Spleen (tissue), 11 donors: ENCODE results near the gene PNKD. TPM values are rescaled to one million over a fixed set of nuclear protein-coding genes. Genes with fewer than 3 reads are reported as not detected.

Source experiments
- DNase-seq: peaks from one replicate; pipeline ENCODE4 v3.0.0-alpha.2; 2020
- H3K27ac ChIP-seq, 8 donors: fragments of 200-600 bp; sonication (generic) in 7 of 8; 1 replicate in 4 of 8; 2 replicates in 4 of 8; pipeline versions ENCODE4 v1.5.0 to v1.8.0; 2016 to 2021; ENCODE audit warnings: inconsistent platforms in 4 of 8, mild to moderate bottlenecking in 4 of 8, moderate library complexity in 1 of 8
- H3K27me3 ChIP-seq, 7 donors: fragments of 200-600 bp; sonication (generic) in 6 of 7; replicated peaks in 1 of 7; 1 replicate in 4 of 7; 2 replicates in 3 of 7; pipeline versions ENCODE4 v1.5.0 to v1.8.0; 2016 to 2021; ENCODE audit warnings: inconsistent platforms in 3 of 7, mild to moderate bottlenecking in 1 of 7
- H3K36me3 ChIP-seq, 6 donors: fragments of 200-600 bp; sonication (generic) in 5 of 6; 1 replicate in 4 of 6; 2 replicates in 2 of 6; pipeline versions ENCODE4 v1.5.0 to v1.8.0; 2016 to 2021; ENCODE audit warnings: inconsistent platforms in 2 of 6
- H3K4me1 ChIP-seq, 6 donors: fragments of 200-600 bp; sonication (generic) in 5 of 6; 1 replicate in 3 of 6; 2 replicates in 3 of 6; pipeline versions ENCODE4 v1.5.0 to v1.8.0; 2016 to 2021; ENCODE audit warnings: inconsistent platforms in 3 of 6
- H3K4me3 ChIP-seq, 8 donors: fragments of 200-600 bp; sonication (generic) in 7 of 8; 1 replicate in 4 of 8; 2 replicates in 4 of 8; pipeline versions ENCODE4 v1.5.0 to v1.8.0; 2016 to 2021; ENCODE audit warnings: inconsistent platforms in 4 of 8, mild to moderate bottlenecking in 4 of 8, moderate library complexity in 2 of 8
- H3K9me3 ChIP-seq, 8 donors: fragments of 200-600 bp; sonication (generic) in 7 of 8; 1 replicate in 4 of 8; 2 replicates in 4 of 8; pipeline versions ENCODE4 v1.5.0 to v1.8.0; 2016 to 2021; ENCODE audit warnings: inconsistent platforms in 4 of 8
- POLR2A ChIP-seq, 3 donors: fragments of 450-650 bp; IDR thresholded peaks; one replicate each; pipeline ENCODE4 v1.5.1; 2017; ENCODE audit warnings: antibody characterized with exemption in 3 of 3, mild to moderate bottlenecking in 1 of 3
- POLR2AphosphoS5 ChIP-seq, 3 donors: sonication (generic); formaldehyde crosslinking; IDR thresholded peaks; one replicate each; pipeline ENCODE4 v1.5.1; 2017; ENCODE audit warnings: antibody characterized with exemption in 3 of 3
- WGBS, 5 donors: extraction: QIAGEN DNeasy Blood & Tissue Kit in 3 of 5; methylation state at CpG; one replicate each; pipeline versions ENCODE4 v1.1.5 to v1.1.7; 2013 to 2018; 5-methylcytosine and 5-hydroxymethylcytosine counted together
- intact Hi-C: fragments of 100-400 bp; cut with DNase I; formaldehyde crosslinking; loops from one replicate; pipeline ENCODE4 v1.15.0; 2023; ENCODE audit warnings: low total_unique reads
- polyA plus RNA-seq, 3 donors: library from polyadenylated mRNA; stranded (reverse); fragments of 200-250 nt; gene quantifications; one replicate each; pipeline ENCODE4 v1.2.1, GENCODE V29; 2013
- total RNA-seq, 7 donors: library from RNA; depleted of rRNA in 3 of 7; stranded (reverse); fragments of >200 nt in 3 of 7; fragmentation: NEBNext Ultra II Directional in 4 of 7; extraction: Animal tissue kit (Norgen Biotek cat#: 25700) in 4 of 7; gene quantifications; one replicate each; pipeline versions ENCODE4 v1.1.0 to v1.2.1, GENCODE V29; 2016 to 2021
- TF ChIP-seq, protein P1 (sequence below), 11 experiments: fragments of 200-600 bp in 7 of 11; fragments of 450-650 bp in 4 of 11; sonication (generic) in 4 of 11; IDR thresholded peaks in 8 of 11; conservative IDR thresholded peaks in 3 of 11; 1 replicate in 7 of 11; 2 replicates in 4 of 11; pipeline versions ENCODE4 v1.4.0 to v1.8.0; 2016 to 2021; ENCODE audit warnings: antibody characterized with exemption in 11 of 11, inconsistent platforms in 4 of 11, mild to moderate bottlenecking in 1 of 11
- donor health status: healthy with polysubstance abuse.
- donor health status: DM: no; HTN: no; CAD: no; lungs with moderate emphysema.
- donor health status: DM: no; HTN: no; CAD: no.
- donor health status: Bipolar disorder and iron deficiency.
- donor health status: healthy.
- donor health status: DM: no; HTN: no; CAD: no.
- donor health status: DM: yes; HTN: yes; CAD: no.

PNKD gene
- total and polyA plus RNA-seq, 10 donors = 41.4 to 92.1 (median 49.4) TPM

DNA sequence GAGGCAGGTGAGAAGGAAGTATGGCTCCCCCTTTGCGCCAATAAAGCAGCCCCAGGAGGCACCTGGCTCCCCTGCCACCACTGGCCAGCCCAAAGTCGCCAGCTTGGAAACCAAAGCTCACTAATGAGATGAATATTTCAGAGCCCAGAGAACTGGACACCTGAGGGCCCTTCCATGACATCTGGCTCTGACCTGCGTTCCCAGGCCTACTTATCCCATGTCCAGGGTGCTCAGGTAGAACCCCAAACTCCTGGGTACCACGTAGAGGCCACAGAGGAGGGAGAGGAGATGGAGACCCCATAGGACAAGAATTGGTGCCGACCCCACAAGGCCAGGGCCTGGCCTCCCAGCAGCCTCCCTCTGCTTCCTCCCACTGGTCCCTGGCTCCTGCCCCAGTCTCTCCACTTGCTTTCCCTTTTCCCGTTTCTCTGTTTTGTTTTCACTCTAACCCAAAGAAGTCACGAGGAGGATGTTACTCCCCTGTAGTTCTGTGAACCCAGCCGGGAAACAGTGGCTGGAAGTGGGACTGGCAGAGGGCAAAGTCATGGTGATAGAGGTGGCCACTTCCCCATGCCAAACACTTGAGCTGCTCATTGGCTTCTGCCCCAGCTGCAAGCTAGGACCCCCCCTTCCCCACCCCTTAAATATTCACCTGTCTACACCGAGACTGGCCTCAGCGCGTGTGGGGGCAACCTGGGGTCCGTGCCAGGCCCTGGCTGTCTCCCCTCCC lies 21.2 kb downstream of the PNKD start:
- no peaks in the 10 kb centered on the region for H3K36me3 ChIP-seq
- DNase-seq = peak; percentile 81
- TF ChIP-seq, protein P1, sequence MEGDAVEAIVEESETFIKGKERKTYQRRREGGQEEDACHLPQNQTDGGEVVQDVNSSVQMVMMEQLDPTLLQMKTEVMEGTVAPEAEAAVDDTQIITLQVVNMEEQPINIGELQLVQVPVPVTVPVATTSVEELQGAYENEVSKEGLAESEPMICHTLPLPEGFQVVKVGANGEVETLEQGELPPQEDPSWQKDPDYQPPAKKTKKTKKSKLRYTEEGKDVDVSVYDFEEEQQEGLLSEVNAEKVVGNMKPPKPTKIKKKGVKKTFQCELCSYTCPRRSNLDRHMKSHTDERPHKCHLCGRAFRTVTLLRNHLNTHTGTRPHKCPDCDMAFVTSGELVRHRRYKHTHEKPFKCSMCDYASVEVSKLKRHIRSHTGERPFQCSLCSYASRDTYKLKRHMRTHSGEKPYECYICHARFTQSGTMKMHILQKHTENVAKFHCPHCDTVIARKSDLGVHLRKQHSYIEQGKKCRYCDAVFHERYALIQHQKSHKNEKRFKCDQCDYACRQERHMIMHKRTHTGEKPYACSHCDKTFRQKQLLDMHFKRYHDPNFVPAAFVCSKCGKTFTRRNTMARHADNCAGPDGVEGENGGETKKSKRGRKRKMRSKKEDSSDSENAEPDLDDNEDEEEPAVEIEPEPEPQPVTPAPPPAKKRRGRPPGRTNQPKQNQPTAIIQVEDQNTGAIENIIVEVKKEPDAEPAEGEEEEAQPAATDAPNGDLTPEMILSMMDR (IDR thresholded peaks at IDR 0.05 in 8 of 11, conservative IDR thresholded peaks at IDR 0.05 in 3 of 11) = no peak
- TF ChIP-seq POLR2AphosphoS5 (IDR thresholded peaks at IDR 0.05) = peak in 1 of 3 donors; percentile 52
- peak overlapping the region; percentile 48 to 92 (median 70) for H3K4me3 ChIP-seq
- 21 to 35% (median 23%) methylated on average over 8 to 12 of the region's 12 CpGs for WGBS, 5 donors
- intact Hi-C loops = loop anchor here (10.0 kb wide), 1 partner anchor 103 kb away; the partner anchor contains the start of gene CTDSP1
- H3K4me1 ChIP-seq = peaks cover 54 to 87% (median 73%) of the 10 kb centered on the region in 6 donors
- H3K27me3 ChIP-seq = no peaks in the 10 kb centered on the region
- H3K9me3 ChIP-seq = no peaks in the 10 kb centered on the region
- H3K27ac ChIP-seq = peak overlapping the region; percentile 92 to 98 (median 96)

DNA sequence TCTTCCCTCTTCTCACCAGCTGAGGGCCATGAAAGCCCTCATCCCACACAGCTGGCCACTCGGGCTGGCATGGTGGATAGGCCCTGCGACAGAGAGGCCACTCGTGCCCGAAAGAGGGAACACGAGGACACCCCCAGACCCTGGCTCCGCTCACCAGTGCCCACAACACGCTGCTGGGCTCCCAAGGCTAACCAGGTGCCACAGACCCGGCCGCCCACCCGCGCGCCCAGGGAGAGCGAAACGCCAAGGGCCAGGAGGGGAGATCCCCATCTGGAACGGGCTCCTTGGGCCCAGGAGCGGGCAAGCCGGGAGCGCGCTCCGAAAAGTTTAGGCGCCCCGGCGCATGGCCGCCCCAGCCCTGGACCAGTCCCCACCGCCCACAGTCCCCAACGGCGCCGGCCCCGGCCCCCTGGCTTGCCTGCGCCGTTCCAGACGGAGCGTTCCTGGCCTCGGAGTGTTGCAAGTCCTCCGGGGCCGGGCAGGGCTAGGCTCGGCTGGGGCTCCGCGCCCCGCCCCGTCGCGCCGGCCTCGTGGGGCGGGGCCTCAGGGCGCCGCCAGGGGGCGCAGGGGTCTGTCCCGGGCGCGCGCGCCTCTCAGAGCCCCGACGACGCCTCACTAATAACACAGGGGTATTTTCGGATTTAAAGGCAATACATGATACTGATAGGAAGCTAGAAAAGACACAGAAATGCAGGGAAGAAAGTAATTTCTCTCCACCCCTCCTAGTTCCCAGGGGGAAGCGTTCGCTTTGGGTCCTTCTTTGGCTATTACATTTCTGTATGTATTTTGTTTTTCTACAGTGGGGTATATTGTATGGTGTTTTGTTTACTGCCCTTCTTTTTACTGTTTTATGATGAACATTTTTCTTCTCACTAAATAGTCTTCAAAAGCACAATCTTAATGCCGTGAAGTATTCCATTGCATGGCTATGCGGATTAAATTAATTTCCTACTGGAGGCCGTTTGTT lies 22.0 kb downstream of the PNKD start, which contains the start of gene TMBIM1:
TSS of gene TMBIM1 (minus strand) at position 456 of the 967 bp plus-strand sequence. CDS start 10,362 bp downstream, outside the sequence.
- peak within 1 kb of the TSS; percentile 92 to 98 (median 96) for H3K27ac ChIP-seq
- peaks cover 46 to 78% (median 64%) of the 10 kb centered on the region in 6 donors for H3K4me1 ChIP-seq
- H3K36me3 ChIP-seq = no peaks in the 10 kb centered on the region
- H3K27me3 ChIP-seq = no peaks in the 10 kb centered on the region
- H3K4me3 ChIP-seq = peak within 1 kb of the TSS; percentile 48 to 92 (median 70)
- TF ChIP-seq, protein P1 (IDR thresholded peaks at IDR 0.05 in 8 of 11, conservative IDR thresholded peaks at IDR 0.05 in 3 of 11) = peak; percentile 17 to 100 (median 97)
- TF ChIP-seq POLR2A (IDR thresholded peaks at IDR 0.05) (peak in 1 of 3 donors; percentile 9), POLR2AphosphoS5 (IDR thresholded peaks at IDR 0.05) (peak; percentile 75 to 88 (median 86))
- WGBS, 5 donors = 4 to 13% (median 9%) methylated on average over 18 to 63 of the region's 63 CpGs
- intact Hi-C loops = loop anchor here (10.0 kb wide), 1 partner anchor 102 kb away; the partner anchor contains the start of gene CTDSP1
- DNase-seq = peak; percentile 96
- H3K9me3 ChIP-seq = no peaks in the 10 kb centered on the region

DNA sequence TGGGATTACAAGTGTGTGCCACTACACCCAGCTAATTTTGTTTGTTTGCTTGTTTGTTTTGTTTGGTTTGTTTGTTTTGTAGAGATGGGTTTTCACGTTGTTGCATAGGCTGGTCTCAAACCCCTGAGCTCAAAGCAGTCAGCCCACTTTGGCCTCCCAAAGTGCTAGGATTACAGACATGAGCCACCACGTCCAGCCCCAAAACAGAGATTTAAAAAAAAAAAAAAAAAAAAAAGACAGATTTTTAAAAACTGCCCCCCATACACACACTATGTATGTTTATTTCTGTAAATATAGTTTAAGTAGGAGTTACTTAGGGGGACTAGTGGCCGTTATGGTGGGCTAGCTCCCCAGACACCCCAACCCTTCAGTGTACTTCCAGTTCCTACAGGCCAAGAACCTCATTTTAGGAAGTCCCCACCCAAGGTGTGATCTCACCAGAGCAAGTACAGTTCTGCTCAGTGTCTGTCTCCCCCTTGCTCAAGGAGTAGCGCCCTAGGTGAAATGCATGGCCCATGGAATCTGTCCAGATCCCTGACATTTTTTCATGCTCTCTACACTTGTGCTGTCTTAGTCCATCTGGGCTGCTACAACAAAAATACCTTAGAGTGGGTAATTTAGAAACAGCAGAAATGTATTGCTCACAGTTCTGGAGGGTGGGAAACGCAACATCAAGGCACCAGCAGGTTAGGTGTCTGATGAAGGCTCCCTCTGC lies 23.6 kb downstream of the PNKD start:
- 51 to 69% (median 65%) methylated on average over 5 of the region's 5 CpGs for WGBS, 5 donors
- Histone ChIP-seq H3K9me3 (no peaks in the 10 kb centered on the region), H3K27me3 (no peaks in the 10 kb centered on the region), H3K4me1 (peaks cover 31 to 63% (median 49%) of the 10 kb centered on the region in 6 donors), H3K4me3 (no peak overlapping the region), H3K27ac (peak overlapping the region in 6 of 8 donors; percentile 93 to 98 (median 96)), H3K36me3 (no peaks in the 10 kb centered on the region)
- intact Hi-C loops = loop anchor here (10.0 kb wide), 1 partner anchor 101 kb away; the partner anchor contains the start of gene CTDSP1
- no peak for DNase-seq
- TF ChIP-seq POLR2AphosphoS5 (IDR thresholded peaks at IDR 0.05) (no peak), POLR2A (IDR thresholded peaks at IDR 0.05) (no peak)
- TF ChIP-seq, protein P1 (IDR thresholded peaks at IDR 0.05 in 8 of 11, conservative IDR thresholded peaks at IDR 0.05 in 3 of 11) = no peak
